ENCODE measurements around the gene NUDT8.
A peak's percentile ranks its signal among the peaks of the same experiment; 100 is the strongest.

NUDT8 gene

DNA sequence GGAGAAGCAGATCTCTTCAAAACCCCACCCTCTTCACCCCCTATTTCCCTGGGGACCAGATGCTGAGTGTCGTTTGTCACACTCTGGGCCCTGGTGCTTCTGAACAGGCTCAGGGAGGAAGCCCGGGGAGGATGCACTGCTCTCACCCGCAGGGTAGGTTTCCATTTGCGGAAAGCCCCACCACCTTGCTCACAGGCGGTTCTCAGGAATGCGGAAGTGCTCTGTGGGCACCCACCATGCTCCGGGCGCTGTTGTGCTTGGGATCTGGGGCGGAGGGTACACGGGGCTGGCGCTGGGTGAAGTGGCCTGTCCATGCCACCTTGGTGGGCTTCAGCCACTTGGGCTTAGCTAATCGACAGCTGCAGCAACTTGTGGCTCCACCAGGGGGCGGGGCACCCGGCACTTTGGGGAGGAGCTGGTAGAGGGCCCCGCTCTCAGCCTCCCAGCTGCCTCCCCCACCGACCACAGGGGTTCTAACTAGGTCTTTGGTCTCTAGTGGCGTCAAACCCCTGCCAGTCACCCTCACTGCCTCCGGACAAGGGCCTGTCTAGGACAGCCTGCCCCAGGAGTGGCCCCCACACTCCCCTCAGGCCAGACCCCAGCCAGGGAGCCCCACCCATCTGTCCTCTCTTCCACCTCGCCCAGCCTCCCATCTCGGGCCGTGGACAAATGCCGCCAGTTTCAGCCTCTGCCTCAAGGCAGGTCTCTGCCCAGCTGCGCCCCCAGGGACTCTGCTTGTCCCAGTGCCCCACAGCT lies 15.6 kb downstream of the NUDT8 start:
- no peak overlapping the region for H2AFZ ChIP-seq (ENCODE audit: low read length)
- no peaks in the 10 kb centered on the region for H3F3A ChIP-seq (ENCODE audit: insufficient read depth, low read length)
- peak overlapping the region; percentile 71 for H3K9ac ChIP-seq (ENCODE audit: low read length)
- H3K9me2 ChIP-seq (ENCODE audit: low read depth, low read length) = no peaks in the 10 kb centered on the region
- no peaks in the 10 kb centered on the region for H3K27me3 ChIP-seq (ENCODE audit: insufficient read depth, low read length)
- H3K9me3 ChIP-seq (ENCODE audit: low read length) = no peaks in the 10 kb centered on the region
- H4K20me1 ChIP-seq (ENCODE audit: insufficient read depth, low read length) = no peaks in the 10 kb centered on the region
- TF ChIP-seq EZH2 (IDR thresholded peaks at IDR 0.05; ENCODE audit: borderline replicate concordance, low read length) = no peak
- TF ChIP-seq, protein P1, sequence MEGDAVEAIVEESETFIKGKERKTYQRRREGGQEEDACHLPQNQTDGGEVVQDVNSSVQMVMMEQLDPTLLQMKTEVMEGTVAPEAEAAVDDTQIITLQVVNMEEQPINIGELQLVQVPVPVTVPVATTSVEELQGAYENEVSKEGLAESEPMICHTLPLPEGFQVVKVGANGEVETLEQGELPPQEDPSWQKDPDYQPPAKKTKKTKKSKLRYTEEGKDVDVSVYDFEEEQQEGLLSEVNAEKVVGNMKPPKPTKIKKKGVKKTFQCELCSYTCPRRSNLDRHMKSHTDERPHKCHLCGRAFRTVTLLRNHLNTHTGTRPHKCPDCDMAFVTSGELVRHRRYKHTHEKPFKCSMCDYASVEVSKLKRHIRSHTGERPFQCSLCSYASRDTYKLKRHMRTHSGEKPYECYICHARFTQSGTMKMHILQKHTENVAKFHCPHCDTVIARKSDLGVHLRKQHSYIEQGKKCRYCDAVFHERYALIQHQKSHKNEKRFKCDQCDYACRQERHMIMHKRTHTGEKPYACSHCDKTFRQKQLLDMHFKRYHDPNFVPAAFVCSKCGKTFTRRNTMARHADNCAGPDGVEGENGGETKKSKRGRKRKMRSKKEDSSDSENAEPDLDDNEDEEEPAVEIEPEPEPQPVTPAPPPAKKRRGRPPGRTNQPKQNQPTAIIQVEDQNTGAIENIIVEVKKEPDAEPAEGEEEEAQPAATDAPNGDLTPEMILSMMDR (IDR thresholded peaks at IDR 0.05; ENCODE audit: low read length) = peak; percentile 43; the same call in 1 of the 2 replicates
- H3K36me3 ChIP-seq (ENCODE audit: insufficient read depth, low read length) = peaks cover 41% of the 10 kb centered on the region; the same call in 1 of the 2 replicates
- peak overlapping the region; percentile 50 for H3K4me3 ChIP-seq (ENCODE audit: low read depth, low read length, poor library complexity, severe bottlenecking)
- peak overlapping the region; percentile 88 for H3K4me2 ChIP-seq (ENCODE audit: low read length)
- no peaks in the 10 kb centered on the region for H3K79me2 ChIP-seq (ENCODE audit: insufficient read depth, low read length)
- peaks cover 28% of the 10 kb centered on the region for H3K4me1 ChIP-seq (ENCODE audit: insufficient read depth, low read length, severe bottlenecking)
- H3K27ac ChIP-seq (ENCODE audit: low read depth, low read length, poor library complexity, severe bottlenecking) = peak overlapping the region; percentile 93

DNA sequence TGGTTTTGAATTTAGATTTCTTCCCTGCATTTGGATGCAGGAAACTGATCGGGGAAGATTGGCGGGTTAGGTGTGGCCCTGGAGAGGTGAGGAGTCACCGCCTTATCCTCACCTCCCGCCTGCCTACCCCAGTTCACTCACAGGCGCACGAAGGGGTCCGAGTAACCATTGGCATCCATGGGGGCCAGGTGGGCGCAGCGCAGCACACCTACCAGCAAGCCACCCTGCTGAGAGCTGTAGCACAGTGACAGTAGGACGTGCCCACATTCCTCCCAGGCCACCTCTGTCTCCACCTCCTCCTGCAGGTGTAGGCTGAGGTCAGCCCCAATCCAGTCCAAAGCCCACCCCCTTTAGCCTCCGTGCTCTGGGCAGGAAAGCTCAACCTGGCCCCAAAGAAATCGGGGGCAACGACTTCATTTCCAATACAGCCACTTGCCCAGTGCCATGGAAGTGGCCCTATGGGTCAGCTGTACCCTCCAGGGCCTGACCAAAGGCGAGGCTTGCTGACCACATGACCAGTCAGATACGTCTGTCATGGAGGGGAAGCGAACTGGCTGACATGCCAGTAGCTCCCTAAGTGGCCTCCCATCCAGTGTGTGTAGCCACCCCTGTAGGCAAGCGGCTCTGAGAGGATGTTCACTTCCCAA lies 16.3 kb downstream of the NUDT8 start:
- H3K4me1 ChIP-seq (ENCODE audit: insufficient read depth, low read length, severe bottlenecking) = peaks cover 30% of the 10 kb centered on the region
- peaks cover 48% of the 10 kb centered on the region; the same call in 1 of the 2 replicates for H3K36me3 ChIP-seq (ENCODE audit: insufficient read depth, low read length)
- H4K20me1 ChIP-seq (ENCODE audit: insufficient read depth, low read length) = no peaks in the 10 kb centered on the region
- H3K27me3 ChIP-seq (ENCODE audit: insufficient read depth, low read length) = no peaks in the 10 kb centered on the region
- no peaks in the 10 kb centered on the region for H3F3A ChIP-seq (ENCODE audit: insufficient read depth, low read length)
- no peaks in the 10 kb centered on the region for H3K9me3 ChIP-seq (ENCODE audit: low read length)
- peak overlapping the region; percentile 50 for H3K4me3 ChIP-seq (ENCODE audit: low read depth, low read length, poor library complexity, severe bottlenecking)
- TF ChIP-seq EZH2 (IDR thresholded peaks at IDR 0.05; ENCODE audit: borderline replicate concordance, low read length) = no peak
- TF ChIP-seq, protein P1 (IDR thresholded peaks at IDR 0.05; ENCODE audit: low read length) = no peak
- H3K9me2 ChIP-seq (ENCODE audit: low read depth, low read length) = no peaks in the 10 kb centered on the region
- no peaks in the 10 kb centered on the region for H3K79me2 ChIP-seq (ENCODE audit: insufficient read depth, low read length)
- no peak overlapping the region for H2AFZ ChIP-seq (ENCODE audit: low read length)
- peak overlapping the region; percentile 88 for H3K4me2 ChIP-seq (ENCODE audit: low read length)
- peak overlapping the region; percentile 71; the same call in 1 of the 2 replicates for H3K9ac ChIP-seq (ENCODE audit: low read length)
- peak overlapping the region; percentile 93 for H3K27ac ChIP-seq (ENCODE audit: low read depth, low read length, poor library complexity, severe bottlenecking)

DNA sequence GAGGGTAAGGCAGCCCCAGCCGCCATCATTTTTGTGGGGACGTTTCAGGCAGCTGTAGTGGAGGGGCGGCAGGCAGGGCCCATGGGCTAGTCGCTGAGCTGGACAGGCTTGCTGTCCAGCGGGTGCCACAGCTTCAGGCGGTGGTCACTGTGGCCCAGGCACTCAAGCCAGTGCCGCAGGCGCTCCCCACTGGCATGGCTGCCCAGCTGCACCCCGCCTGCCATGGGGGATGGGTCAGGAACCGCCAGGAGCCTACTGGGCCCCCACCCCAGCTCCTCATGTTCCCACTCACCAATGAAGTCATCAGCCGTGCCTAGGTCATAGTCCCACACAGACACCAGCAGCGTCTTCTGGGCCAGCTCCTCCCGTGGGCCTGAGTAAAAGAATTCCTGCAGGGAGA lies 17.0 kb downstream of the NUDT8 start:
- Histone ChIP-seq H3K79me2 (ENCODE audit: insufficient read depth, low read length) (peaks cover 1% of the 10 kb centered on the region; the same call in 1 of the 2 replicates), H3K9ac (ENCODE audit: low read length) (no peak overlapping the region), H3K36me3 (ENCODE audit: insufficient read depth, low read length) (peaks cover 52% of the 10 kb centered on the region; the same call in 1 of the 2 replicates), H2AFZ (ENCODE audit: low read length) (no peak overlapping the region), H3K9me3 (ENCODE audit: low read length) (no peaks in the 10 kb centered on the region), H3K4me1 (ENCODE audit: insufficient read depth, low read length, severe bottlenecking) (peaks cover 37% of the 10 kb centered on the region), H3F3A (ENCODE audit: insufficient read depth, low read length) (no peaks in the 10 kb centered on the region), H3K27me3 (ENCODE audit: insufficient read depth, low read length) (no peaks in the 10 kb centered on the region), H4K20me1 (ENCODE audit: insufficient read depth, low read length) (no peaks in the 10 kb centered on the region), H3K4me2 (ENCODE audit: low read length) (no peak overlapping the region), H3K4me3 (ENCODE audit: low read depth, low read length, poor library complexity, severe bottlenecking) (no peak overlapping the region), H3K9me2 (ENCODE audit: low read depth, low read length) (no peaks in the 10 kb centered on the region), H3K27ac (ENCODE audit: low read depth, low read length, poor library complexity, severe bottlenecking) (no peak overlapping the region)
- TF ChIP-seq, protein P1 (IDR thresholded peaks at IDR 0.05; ENCODE audit: low read length) = no peak
- no peak for TF ChIP-seq EZH2 (IDR thresholded peaks at IDR 0.05; ENCODE audit: borderline replicate concordance, low read length)
